Subcutaneous adipose tissue (tissue), 4 donors: ENCODE data around the gene CHD5. TPM values are rescaled to one million over a fixed set of nuclear protein-coding genes. Genes with fewer than 3 reads are reported as not detected.

ENCODE experiments used
- CTCF ChIP-seq: fragments of 450-650 bp; IDR thresholded peaks from one replicate; pipeline ENCODE4 v1.5.1; 2016; ENCODE audit warnings: low read depth, mild to moderate bottlenecking, control low read depth, antibody characterized with exemption, moderate library complexity
- total RNA-seq, 4 donors: library from RNA; depleted of rRNA; stranded (reverse); fragments of >200 nt; gene quantifications; one replicate each; pipeline ENCODE4 v1.1.0, GENCODE V29; 2016

CHD5 gene
- under 1 TPM in 3 of 4 donors, not detected in 1; 0.19 to 0.49 (median 0.22) TPM for total RNA-seq

DNA sequence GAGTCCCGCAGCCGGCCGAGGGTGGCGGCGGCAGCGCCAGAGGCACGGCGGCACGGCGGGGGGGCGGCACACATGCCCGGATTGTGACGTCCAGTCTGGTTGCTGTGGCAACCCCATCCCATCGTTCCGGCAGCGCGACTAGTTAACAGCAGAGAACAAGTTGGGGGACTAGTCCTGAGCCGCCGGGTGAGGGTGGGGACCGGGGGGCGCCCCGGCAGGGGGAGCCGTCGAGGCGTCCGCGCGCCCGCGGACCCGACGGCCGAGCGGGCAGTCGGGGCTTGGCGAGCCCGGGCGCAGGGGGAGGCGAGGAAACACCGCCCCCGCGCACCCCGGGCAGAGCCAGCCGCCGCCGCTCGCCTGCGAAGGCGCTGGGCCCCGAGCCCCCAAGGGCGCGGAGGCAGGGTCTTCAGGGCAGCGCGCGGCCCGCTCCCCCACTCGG lies at the start of gene CHD5:
Gene CHD5, minus strand, starts transcription at position 54 of the 439 bp plus-strand sequence. CDS start 298 bp downstream, outside the sequence.
- TF ChIP-seq CTCF, result no peak

DNA sequence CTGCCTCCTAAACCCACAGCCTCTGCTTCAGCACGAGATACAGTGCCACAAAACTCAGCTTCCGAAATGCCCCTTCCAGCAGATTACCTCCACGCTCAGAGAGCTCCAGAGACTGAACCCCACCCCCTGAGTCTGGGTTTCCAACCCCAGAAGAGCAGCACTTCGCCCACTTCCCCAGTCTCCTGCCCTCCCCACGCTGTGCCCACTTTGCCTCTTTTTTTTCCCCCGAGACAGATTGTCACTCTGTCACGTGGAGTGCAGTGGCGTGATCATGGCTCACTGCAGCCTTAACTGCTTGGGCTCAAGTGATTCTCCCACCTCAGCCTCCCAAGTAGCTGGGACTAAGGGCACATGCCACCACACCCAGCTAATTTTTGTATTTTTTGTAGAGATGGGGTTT lies 45.5 kb upstream of the CHD5 start:
- TF ChIP-seq CTCF, result no peak

GRCh38 chr1:6224718-6225117 lies 44.6 kb upstream of the CHD5 start:
- no peak for TF ChIP-seq CTCF

DNA sequence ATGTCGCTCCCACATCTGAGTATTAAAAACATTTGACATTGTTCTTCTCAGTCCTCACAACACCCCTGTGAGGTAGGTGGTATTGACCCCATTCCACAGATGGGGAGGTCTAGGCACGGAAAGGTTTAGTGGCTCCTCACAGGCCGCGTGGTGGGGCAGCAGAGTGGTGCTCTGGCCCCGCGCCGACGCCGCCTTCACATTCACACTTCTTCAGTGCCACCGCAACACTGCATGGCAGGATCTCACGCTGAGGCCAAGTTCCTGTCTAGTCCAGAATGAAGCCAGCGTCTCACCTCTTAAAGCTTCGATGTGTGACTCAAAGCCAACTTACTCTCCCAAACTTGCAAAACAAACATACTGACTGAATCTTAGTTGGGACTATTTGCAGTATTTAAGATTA lies 43.5 kb upstream of the CHD5 start:
- no peak for TF ChIP-seq CTCF

DNA sequence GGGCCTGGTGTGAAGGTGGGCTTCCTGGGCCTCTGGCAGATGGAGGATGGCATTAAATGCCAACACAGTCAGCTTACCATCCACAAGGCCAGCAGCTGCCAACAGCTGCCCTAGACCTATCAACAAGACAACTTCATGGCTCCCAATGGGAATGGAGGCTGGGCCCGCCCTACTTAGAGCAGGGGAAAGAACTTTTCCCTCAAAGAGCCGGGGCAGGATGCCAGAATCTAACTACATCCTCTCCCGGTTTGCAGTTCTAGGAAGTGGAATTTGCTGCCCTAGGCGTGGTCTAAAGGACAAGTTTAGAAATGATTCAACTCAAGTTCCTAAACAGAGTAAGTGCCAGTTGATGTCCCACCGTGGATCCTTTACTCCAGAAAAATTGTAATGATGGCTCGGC lies 42.5 kb upstream of the CHD5 start:
- TF ChIP-seq CTCF, result no peak

- TF ChIP-seq CTCF, result no peak
Observed at GRCh38 chr1:6221210-6221784, 41.2 kb upstream of the CHD5 start.

GRCh38 chr1:6220236-6220635 lies 40.1 kb upstream of the CHD5 start:
- TF ChIP-seq CTCF, result no peak
